ENCODE results near the gene PSMB5.

The PSMB5 gene

DNA sequence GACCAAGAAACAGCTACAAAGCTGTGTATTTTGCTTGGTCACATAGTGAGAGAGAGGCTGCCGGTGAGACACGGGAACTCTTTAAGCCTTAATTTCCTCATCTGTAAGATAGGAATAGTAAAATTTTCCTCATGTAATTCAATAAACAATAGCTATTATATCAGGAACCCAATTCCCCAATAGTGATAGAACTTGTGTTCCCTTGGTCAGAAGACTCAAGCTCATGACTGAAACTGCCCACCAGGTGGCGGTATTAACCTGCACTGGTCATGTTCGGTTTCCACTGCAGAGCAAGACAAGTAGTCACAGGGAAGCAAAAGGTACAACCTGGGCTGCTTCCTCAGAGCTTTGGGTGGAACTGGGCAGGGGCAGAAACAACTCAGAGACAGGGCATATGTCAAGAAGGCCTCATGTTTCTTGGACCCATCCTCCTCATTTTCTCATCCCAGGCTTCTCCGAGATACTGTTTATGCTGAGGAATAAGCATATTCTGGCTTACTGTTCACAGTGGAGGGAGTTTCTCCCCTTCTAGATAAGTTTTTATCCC, 48.1 kb downstream of the PSMB5 start:
- H3K9ac ChIP-seq (ENCODE audit: insufficient read length): no peak overlapping the region
- no peaks in the 10 kb centered on the region for H3K9me3 ChIP-seq (ENCODE audit: low read depth, low read length)
- H3K27ac ChIP-seq: no peak overlapping the region
- H3K36me3 ChIP-seq (ENCODE audit: insufficient read depth, low read length): no peaks in the 10 kb centered on the region
- H3K4me3 ChIP-seq: no peak overlapping the region
- DNase-seq (ENCODE audit: low read depth, low spot score): peak; percentile 80
- TF ChIP-seq POLR2AphosphoS5 (IDR thresholded peaks at IDR 0.05; ENCODE audit: borderline replicate concordance, low read depth, low read length) (no peak), EZH2 (IDR thresholded peaks at IDR 0.05) (no peak), FOXP2 (optimal IDR thresholded peaks at IDR 0.05; ENCODE audit: control extremely low read depth, extremely low read length, insufficient read depth) (no peak)

DNA sequence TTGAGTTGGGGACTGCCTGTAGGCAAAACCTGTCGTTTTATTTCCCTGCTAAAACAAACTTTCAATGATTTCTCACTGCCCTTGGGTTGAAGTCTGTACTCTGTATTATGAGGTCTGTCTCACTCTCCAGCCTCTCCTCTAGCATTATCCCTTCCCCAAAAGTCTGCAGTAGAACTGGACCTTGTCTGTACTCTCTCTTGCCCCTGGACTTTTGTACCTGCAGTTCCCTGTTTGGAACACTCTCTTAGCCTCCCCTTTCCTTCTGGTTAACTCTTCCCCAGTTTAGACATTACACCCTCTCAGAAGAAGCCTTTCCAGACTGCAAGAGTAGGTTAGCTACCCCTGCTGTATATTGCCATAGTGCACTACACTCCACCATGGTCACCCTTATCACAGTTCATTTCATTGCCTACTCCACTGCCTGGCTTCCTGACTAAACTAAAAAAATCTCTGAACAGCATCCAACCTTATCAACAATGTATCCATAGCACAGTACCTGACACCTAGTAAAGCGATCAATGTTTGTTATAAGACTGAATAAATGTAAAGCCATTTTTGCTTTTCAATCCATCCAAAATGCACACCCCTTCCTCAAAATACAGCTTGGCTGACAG, 48.7 kb downstream of the PSMB5 start:
- Histone ChIP-seq H3K36me3 (ENCODE audit: insufficient read depth, low read length) (no peaks in the 10 kb centered on the region), H3K9ac (ENCODE audit: insufficient read length) (no peak overlapping the region), H3K9me3 (ENCODE audit: low read depth, low read length) (no peaks in the 10 kb centered on the region), H3K27ac (no peak overlapping the region), H3K4me3 (no peak overlapping the region)
- DNase-seq (ENCODE audit: low read depth, low spot score): no peak
- TF ChIP-seq POLR2AphosphoS5 (IDR thresholded peaks at IDR 0.05; ENCODE audit: borderline replicate concordance, low read depth, low read length) (no peak), FOXP2 (optimal IDR thresholded peaks at IDR 0.05; ENCODE audit: control extremely low read depth, extremely low read length, insufficient read depth) (no peak), EZH2 (IDR thresholded peaks at IDR 0.05) (no peak)

DNA sequence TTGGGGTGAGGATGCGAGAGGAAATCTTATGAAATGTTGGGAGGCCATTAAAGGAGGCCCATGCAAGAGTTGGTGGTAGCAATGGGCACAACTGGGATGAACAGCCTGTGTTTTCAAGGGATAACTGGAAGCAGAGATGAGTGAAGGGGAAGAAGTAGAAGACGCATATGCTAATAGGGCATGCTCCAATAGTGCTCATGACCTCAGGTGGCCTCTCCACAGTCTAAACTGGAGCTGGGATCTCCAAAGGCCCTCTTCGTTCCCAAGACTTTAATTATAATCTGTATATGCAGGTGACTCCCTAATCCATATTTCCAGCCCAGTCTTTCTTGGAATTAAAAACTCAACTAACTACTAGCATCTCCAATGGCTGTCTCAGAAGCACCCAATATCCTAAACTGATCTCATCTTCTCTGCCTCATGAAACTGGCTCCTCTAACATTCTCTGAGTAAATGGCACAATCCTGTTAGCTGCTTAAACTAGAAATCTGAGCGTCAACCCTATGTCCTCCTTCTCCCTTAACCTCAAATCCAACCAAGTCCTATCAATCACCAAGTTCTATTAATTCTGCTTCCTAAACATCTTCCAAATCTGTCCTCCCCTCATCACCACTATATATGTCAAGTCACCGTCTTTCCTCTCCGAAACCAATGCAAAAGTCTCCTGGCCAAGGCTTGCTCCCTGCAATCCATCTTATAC, 49.6 kb downstream of the PSMB5 start:
- Histone ChIP-seq H3K4me3 (no peak overlapping the region), H3K9me3 (ENCODE audit: low read depth, low read length) (no peaks in the 10 kb centered on the region), H3K9ac (ENCODE audit: insufficient read length) (no peak overlapping the region), H3K36me3 (ENCODE audit: insufficient read depth, low read length) (no peaks in the 10 kb centered on the region), H3K27ac (no peak overlapping the region; the same call in 1 of the 2 replicates)
- no peak for DNase-seq (ENCODE audit: low read depth, low spot score)
- TF ChIP-seq EZH2 (IDR thresholded peaks at IDR 0.05) (no peak), FOXP2 (optimal IDR thresholded peaks at IDR 0.05; ENCODE audit: control extremely low read depth, extremely low read length, insufficient read depth) (no peak), POLR2AphosphoS5 (IDR thresholded peaks at IDR 0.05; ENCODE audit: borderline replicate concordance, low read depth, low read length) (no peak)

DNA sequence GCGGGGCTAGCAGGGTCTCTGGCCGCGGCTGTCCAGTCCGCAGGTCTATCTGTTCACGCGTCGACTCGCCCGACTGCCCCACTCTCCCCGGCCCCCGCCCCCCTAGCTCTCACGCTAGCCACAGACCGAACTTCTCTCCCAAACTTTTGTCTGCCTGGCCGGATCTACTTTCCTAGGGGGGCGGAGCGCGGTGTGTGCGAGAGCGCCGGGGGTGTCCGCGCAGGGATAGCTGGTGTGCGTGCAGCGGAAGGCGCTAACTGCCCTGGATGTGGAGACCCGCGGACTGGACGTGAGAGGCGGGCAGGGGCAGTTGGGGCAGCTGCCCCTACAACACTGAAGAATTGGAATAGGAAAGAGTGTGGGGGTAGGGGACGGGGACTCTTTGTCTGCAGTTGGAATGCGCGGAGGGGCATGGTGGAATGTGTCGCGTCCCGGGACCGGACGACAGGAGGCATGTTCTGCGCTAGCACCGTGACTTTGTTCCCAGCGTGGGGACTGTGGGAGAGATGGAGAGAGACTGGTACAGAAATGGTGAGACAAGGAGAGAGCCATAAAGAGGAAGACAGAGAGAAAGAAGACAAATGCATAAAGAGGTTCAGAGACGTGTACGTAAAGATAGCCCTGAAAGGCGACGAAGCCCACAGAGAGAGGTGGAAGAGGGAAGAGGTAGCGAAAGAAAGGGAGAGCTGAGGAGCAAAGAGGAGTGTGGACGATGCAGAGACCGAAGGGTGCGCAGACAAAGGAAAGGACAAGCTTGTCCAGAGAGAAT, 52.0 kb downstream of the PSMB5 start, which contains the start of gene AJUBA:
AJUBA (minus strand) TSS at position 75 of the 769 bp plus-strand sequence. CDS start 285 bp downstream, outside the sequence.
- TF ChIP-seq EZH2 (IDR thresholded peaks at IDR 0.05) (no peak), POLR2AphosphoS5 (IDR thresholded peaks at IDR 0.05; ENCODE audit: borderline replicate concordance, low read depth, low read length) (peak; percentile 81), FOXP2 (optimal IDR thresholded peaks at IDR 0.05; ENCODE audit: control extremely low read depth, extremely low read length, insufficient read depth) (no peak)
- DNase-seq (ENCODE audit: low read depth, low spot score): peak; percentile 62
- Histone ChIP-seq H3K4me3 (peak within 1 kb of the TSS; percentile 83), H3K9me3 (ENCODE audit: low read depth, low read length) (no peaks in the 10 kb centered on the region), H3K9ac (ENCODE audit: insufficient read length) (peak within 1 kb of the TSS; percentile 89), H3K36me3 (ENCODE audit: insufficient read depth, low read length) (peaks cover 9% of the 10 kb centered on the region), H3K27ac (peak within 1 kb of the TSS; percentile 86)

DNA sequence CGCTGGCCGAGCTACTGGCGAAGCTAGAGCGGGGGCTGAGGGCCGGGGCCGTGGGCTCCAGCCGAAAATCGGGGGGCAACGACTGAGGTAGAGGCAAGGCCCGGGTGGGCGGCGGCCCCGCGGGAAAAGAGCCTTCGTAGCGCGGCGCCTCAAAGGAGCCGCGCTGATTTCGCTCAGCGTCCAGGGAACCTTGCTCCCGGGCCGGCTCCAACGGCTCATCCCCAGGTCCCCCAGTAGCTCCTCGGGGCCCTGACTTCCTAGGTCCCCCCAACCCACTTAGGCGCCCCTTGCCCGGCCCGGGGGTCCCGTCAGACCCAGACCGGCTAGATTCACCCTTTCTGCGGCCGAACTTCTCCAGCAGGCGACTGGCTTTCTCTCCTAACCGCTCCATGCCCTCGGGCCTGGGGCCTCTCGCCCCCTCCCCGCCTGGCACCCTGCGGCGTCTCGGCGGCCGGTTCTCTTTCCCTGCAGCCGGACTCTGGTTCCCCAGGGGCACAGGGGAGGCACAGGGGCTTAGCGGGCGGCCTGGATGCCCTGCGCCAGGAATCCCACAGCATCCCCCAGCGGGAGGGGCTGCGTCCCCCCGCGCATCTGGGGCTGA, 52.7 kb downstream of the PSMB5 start:
- Histone ChIP-seq H3K36me3 (ENCODE audit: insufficient read depth, low read length) (peaks cover 9% of the 10 kb centered on the region), H3K27ac (peak overlapping the region; percentile 43; the same call in 1 of the 2 replicates)

DNA sequence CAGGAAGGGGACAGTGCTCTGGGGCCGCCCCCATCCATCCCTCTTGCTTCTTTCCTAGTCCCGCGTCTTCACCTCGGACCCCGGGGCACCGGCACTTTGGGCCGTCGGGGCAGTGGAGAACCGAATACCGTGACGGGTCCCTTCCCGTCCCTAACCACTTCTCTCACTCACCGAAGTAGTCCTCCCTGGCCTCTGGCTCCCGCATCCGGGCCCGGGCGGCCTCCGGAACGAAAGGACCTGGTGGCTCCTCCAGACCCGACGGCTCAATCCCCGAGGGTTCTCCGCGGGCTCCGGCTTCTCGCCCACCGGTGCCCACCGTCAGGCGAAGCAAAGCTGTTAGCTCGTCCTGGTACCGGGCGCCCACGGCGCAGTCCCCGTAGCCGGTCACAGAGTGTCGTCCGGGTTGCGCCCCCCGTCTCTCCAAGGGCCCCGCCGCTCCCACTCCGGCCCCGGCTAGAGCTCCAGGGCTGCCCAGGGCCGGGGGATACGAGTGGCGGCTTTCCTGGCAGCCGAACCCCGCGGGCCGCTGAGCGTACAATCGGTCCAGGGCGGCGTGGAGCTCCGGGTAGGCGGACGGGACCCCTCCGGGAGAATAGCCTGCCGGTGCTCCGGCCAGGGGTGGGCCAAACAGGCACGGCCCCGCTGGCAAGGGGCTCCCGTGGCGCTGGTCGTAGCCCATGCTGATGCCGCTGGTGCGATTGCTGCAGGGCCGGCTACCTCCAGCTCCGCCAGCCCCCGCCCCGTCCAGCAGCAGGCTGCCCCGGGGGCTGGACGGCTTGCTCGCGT, 53.4 kb downstream of the PSMB5 start:
- H3K27ac ChIP-seq: peak overlapping the region; percentile 86
- no peak for DNase-seq (ENCODE audit: low read depth, low spot score)

More for the DNA sequence above, 52.7 kb downstream of the PSMB5 start:
- DNase-seq (ENCODE audit: low read depth, low spot score): no peak
- H3K9ac ChIP-seq (ENCODE audit: insufficient read length): peak overlapping the region; percentile 89
- H3K9me3 ChIP-seq (ENCODE audit: low read depth, low read length): no peaks in the 10 kb centered on the region
- peak overlapping the region; percentile 83 for H3K4me3 ChIP-seq
- TF ChIP-seq FOXP2 (optimal IDR thresholded peaks at IDR 0.05; ENCODE audit: control extremely low read depth, extremely low read length, insufficient read depth): no peak
- TF ChIP-seq EZH2 (IDR thresholded peaks at IDR 0.05): no peak
- TF ChIP-seq POLR2AphosphoS5 (IDR thresholded peaks at IDR 0.05; ENCODE audit: borderline replicate concordance, low read depth, low read length): no peak

DNA sequence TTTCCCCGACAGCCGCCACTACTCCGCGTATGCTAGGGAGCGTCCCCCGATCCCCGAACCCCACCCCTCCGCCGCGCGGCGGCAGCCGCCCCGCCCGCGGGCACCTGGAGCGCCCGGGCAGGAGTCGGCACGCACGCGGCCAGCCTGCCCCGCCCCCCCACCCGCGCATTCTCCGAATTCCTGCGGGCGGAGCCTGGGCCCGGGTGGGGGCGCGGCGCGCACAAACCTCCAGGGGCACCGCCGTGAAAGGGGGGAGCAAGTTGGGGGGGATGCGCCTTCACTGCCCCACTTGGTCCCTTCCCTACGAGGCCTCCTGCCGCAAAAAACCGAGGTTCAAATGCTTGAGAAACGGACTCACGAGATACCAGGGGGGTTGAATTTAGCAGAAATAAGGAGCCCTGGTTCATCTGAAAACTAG, 54.0 kb downstream of the PSMB5 start:
- H3K9ac ChIP-seq (ENCODE audit: insufficient read length): peak overlapping the region; percentile 89
- peaks cover 18% of the 10 kb centered on the region for H3K36me3 ChIP-seq (ENCODE audit: insufficient read depth, low read length)
- peak overlapping the region; percentile 86 for H3K27ac ChIP-seq
- H3K4me3 ChIP-seq: peak overlapping the region; percentile 83
- DNase-seq (ENCODE audit: low read depth, low spot score): no peak
- no peaks in the 10 kb centered on the region for H3K9me3 ChIP-seq (ENCODE audit: low read depth, low read length)
- TF ChIP-seq FOXP2 (optimal IDR thresholded peaks at IDR 0.05; ENCODE audit: control extremely low read depth, extremely low read length, insufficient read depth) (no peak), EZH2 (IDR thresholded peaks at IDR 0.05) (no peak), POLR2AphosphoS5 (IDR thresholded peaks at IDR 0.05; ENCODE audit: borderline replicate concordance, low read depth, low read length) (no peak)

More for the DNA sequence above, 53.4 kb downstream of the PSMB5 start:
- Histone ChIP-seq H3K4me3 (peak overlapping the region; percentile 83), H3K9ac (ENCODE audit: insufficient read length) (peak overlapping the region; percentile 89), H3K9me3 (ENCODE audit: low read depth, low read length) (no peaks in the 10 kb centered on the region), H3K36me3 (ENCODE audit: insufficient read depth, low read length) (peaks cover 12% of the 10 kb centered on the region)
- TF ChIP-seq FOXP2 (optimal IDR thresholded peaks at IDR 0.05; ENCODE audit: control extremely low read depth, extremely low read length, insufficient read depth) (no peak), POLR2AphosphoS5 (IDR thresholded peaks at IDR 0.05; ENCODE audit: borderline replicate concordance, low read depth, low read length) (no peak), EZH2 (IDR thresholded peaks at IDR 0.05) (no peak)
